Measurements from ENCODE around the gene ANXA4. TPM values are rescaled to one million over a fixed set of nuclear protein-coding genes. Genes with fewer than 3 reads are reported as not detected.

Gene ANXA4
- total and polyA plus RNA-seq, 2 of the 13 experiments (the other 11 are each of a cell fraction or from before 2014, with no cell fraction given) = 155 to 168 TPM

GRCh38 chr2:69741575-69742321 lies at the start of gene ANXA4 (continued):
- TF ChIP-seq USF2 (IDR thresholded peaks at IDR 0.05; ENCODE audit: low read depth, low read length) (peak; percentile 18; the same call in 1 of the 2 replicates), USF2 (CRISPR knock-in tag; IDR thresholded peaks at IDR 0.05; ENCODE audit: borderline replicate concordance) (no peak), EP300 (IDR thresholded peaks at IDR 0.05; ENCODE audit: low read depth in 2 of 2, low read length in 2 of 2) (peak in 1 of 2 experiments; percentile 23; a peak in 1 of 4 replicates), EP300 (CRISPR knock-in tag; IDR thresholded peaks at IDR 0.05; ENCODE audit: borderline replicate concordance) (peak; percentile 38; the same call in 1 of the 2 replicates), NCOA1 (CRISPR knock-in tag; IDR thresholded peaks at IDR 0.05) (peak; percentile 96; the same call in 1 of the 2 replicates), FUBP1 (CRISPR knock-in tag; IDR thresholded peaks at IDR 0.05; ENCODE audit: borderline replicate concordance) (no peak; the same call in 1 of the 2 replicates), FOSL1 (CRISPR knock-in tag; IDR thresholded peaks at IDR 0.05; ENCODE audit: borderline replicate concordance) (0 out of 2 replicates have a peak, but pooled peaks have one; percentile 6), ZNF704 (CRISPR knock-in tag; IDR thresholded peaks at IDR 0.05; ENCODE audit: borderline replicate concordance) (no peak; the same call in 1 of the 2 replicates), SKI (IDR thresholded peaks at IDR 0.05; ENCODE audit: partially characterized antibody) (peak; percentile 20), CREB1 (IDR thresholded peaks at IDR 0.05) (no peak), CREB1 (CRISPR knock-in tag; IDR thresholded peaks at IDR 0.05) (peak; percentile 53), ZNF225 (CRISPR knock-in tag; IDR thresholded peaks at IDR 0.05) (peak; percentile 82; the same call in 1 of the 2 replicates), EEA1 (CRISPR knock-in tag; IDR thresholded peaks at IDR 0.05; ENCODE audit: borderline replicate concordance) (no peak), ZNF598 (CRISPR knock-in tag; IDR thresholded peaks at IDR 0.05; ENCODE audit: borderline replicate concordance) (peak; percentile 91), WIZ (CRISPR knock-in tag; IDR thresholded peaks at IDR 0.05) (no peak), MEIS1 (CRISPR knock-in tag; IDR thresholded peaks at IDR 0.05; ENCODE audit: borderline replicate concordance) (peak; percentile 68), HIC2 (CRISPR knock-in tag; IDR thresholded peaks at IDR 0.05; ENCODE audit: low read depth) (peak; percentile 48), ZNF589 (CRISPR knock-in tag; conservative IDR thresholded peaks at IDR 0.05) (no peak)
- TF ChIP-seq, protein P1, sequence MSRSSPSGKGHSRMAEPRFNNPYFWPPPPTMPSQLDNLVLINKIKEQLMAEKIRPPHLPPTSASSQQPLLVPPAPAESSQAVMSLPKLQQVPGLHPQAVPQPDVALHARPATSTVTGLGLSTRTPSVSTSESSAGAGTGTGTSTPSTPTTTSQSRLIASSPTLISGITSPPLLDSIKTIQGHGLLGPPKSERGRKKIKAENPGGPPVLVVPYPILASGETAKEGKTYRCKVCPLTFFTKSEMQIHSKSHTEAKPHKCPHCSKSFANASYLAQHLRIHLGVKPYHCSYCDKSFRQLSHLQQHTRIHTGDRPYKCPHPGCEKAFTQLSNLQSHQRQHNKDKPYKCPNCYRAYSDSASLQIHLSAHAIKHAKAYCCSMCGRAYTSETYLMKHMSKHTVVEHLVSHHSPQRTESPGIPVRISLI (CRISPR knock-in tag; IDR thresholded peaks at IDR 0.05; ENCODE audit: borderline replicate concordance) = peak; percentile 65; the same call in 1 of the 2 replicates

Measured in HepG2 (cell line).